ENCODE measurements around the gene SCLT1.
A peak's percentile ranks its signal among the peaks of the same experiment; 100 is the strongest.

SCLT1 gene

GRCh38 chr4:128866691-128867090 is 226.6 kb downstream of the SCLT1 start:
- no peak for DNase-seq

- DNase-seq = no peak
These were observed 227.1 kb downstream of the SCLT1 start for GRCh38 chr4:128866269-128866668.

GRCh38 chr4:128865132-128865531 is 228.2 kb downstream of the SCLT1 start:
- DNase-seq = no peak

GRCh38 chr4:128863312-128864075 is 229.8 kb downstream of the SCLT1 start:
- peak; percentile 53 to 66 for DNase-seq

- DNase-seq = peak; percentile 30 to 42
These were observed 230.6 kb downstream of the SCLT1 start for GRCh38 chr4:128862608-128863311.

GRCh38 chr4:128861856-128862518 is 231.4 kb downstream of the SCLT1 start:
- DNase-seq = peak in 1 of 2 donors; percentile 8

- DNase-seq = no peak
These were observed 233.3 kb downstream of the SCLT1 start for GRCh38 chr4:128859887-128860677.

- no peak for DNase-seq
These were observed 234.3 kb downstream of the SCLT1 start for GRCh38 chr4:128858879-128859671.

- no peak for DNase-seq
These were observed 237.1 kb downstream of the SCLT1 start for GRCh38 chr4:128856246-128856645.

- no peak for DNase-seq
These were observed 237.7 kb downstream of the SCLT1 start for GRCh38 chr4:128855621-128856020.

- DNase-seq = peak; percentile 13 to 47
These were observed 238.9 kb downstream of the SCLT1 start for GRCh38 chr4:128854433-128854832.

GRCh38 chr4:128853741-128854140 is 239.6 kb downstream of the SCLT1 start:
- no peak for DNase-seq

GRCh38 chr4:128850252-128850651 is 243.1 kb downstream of the SCLT1 start:
- no peak for DNase-seq

- DNase-seq = no peak
These were observed 244.9 kb downstream of the SCLT1 start for GRCh38 chr4:128848461-128848860.

GRCh38 chr4:128847082-128847724 is 246.1 kb downstream of the SCLT1 start:
- DNase-seq = no peak

GRCh38 chr4:128846063-128846462 is 247.3 kb downstream of the SCLT1 start:
- DNase-seq = no peak

GRCh38 chr4:128844931-128845330 is 248.4 kb downstream of the SCLT1 start:
- no peak for DNase-seq

- no peak for DNase-seq
These were observed 251.9 kb downstream of the SCLT1 start for GRCh38 chr4:128841402-128841801.

- no peak for DNase-seq
These were observed 252.5 kb downstream of the SCLT1 start for GRCh38 chr4:128840711-128841318.

GRCh38 chr4:128837679-128838078 is 255.7 kb downstream of the SCLT1 start:
- DNase-seq = no peak

GRCh38 chr4:128837198-128837597 is 256.1 kb downstream of the SCLT1 start:
- no peak for DNase-seq

Measured in CD4-positive, alpha-beta T cell treated with Interleukin-1 beta for 1 hour (primary cell).